ENCODE measurements around the gene KLHL1. TPM values are rescaled to one million over a fixed set of nuclear protein-coding genes. Genes with fewer than 3 reads are reported as not detected.

Gene KLHL1
- total RNA-seq, 1 experiment from 2014 or later: not detected

DNA sequence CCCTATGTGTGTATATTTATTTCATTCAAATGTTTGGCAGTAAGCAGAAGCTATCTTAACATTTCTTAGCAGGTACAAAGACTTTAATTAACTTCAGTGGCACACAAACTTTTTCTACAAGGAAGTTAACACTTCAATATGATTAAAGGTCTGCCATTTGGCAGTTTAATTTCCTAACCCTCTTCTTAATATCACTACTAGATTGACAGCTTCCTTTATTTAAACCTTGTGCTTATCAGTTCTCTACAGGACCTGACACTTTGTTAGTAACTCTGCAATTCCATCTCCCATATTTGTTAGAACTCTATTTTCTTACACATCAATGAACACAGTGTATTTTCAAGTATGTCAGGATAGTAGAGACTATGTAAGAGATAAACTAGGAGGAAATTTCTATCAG lies 153.0 kb downstream of the KLHL1 start:
- Histone ChIP-seq H3K4me1 (ENCODE audit: control insufficient read depth in 1 of 2, insufficient read depth in 2 of 2, low read length in 2 of 2) (no peaks in the 10 kb centered on the region), H3K27ac (ENCODE audit: low read depth, low read length) (no peak overlapping the region), H3K27me3 (ENCODE audit: insufficient read depth, low read length) (no peaks in the 10 kb centered on the region), H4K20me1 (ENCODE audit: insufficient read depth) (no peaks in the 10 kb centered on the region), H3K9me2 (ENCODE audit: insufficient read depth) (no peaks in the 10 kb centered on the region), H3K36me3 (ENCODE audit: control insufficient read depth in 1 of 2, insufficient read depth in 2 of 2, low read length in 2 of 2) (no peaks in the 10 kb centered on the region), H3K9me3 (ENCODE audit: control insufficient read depth in 1 of 2, insufficient read depth in 1 of 2, low read depth in 1 of 2, low read length in 2 of 2) (no peaks in the 10 kb centered on the region; a peak in 1 of 4 replicates), H3K4me2 (ENCODE audit: low read length) (no peak overlapping the region), H3K9ac (ENCODE audit: low read length) (no peak overlapping the region), H3K4me3 (replicated peaks in 1 of 2; ENCODE audit: low read depth in 1 of 2, low read length in 2 of 2) (no peak overlapping the region), H2AFZ (ENCODE audit: low read depth, low read length, poor library complexity, severe bottlenecking) (no peak overlapping the region), H3K79me2 (ENCODE audit: insufficient read depth, low read length) (no peaks in the 10 kb centered on the region)
- no peak for TF ChIP-seq JUND (IDR thresholded peaks at IDR 0.05)
- no peak for ATAC-seq
- no TSS peak for BruUV-seq (replicated peaks)
- DNase-seq (ENCODE audit: low read depth, low spot score): no peak
- intact Hi-C loops (cut with micrococcal nuclease): no loop called here
- CTCF ChIA-PET: no interaction called here
- POLR2A ChIA-PET: no interaction called here
- RAD21 ChIA-PET (ENCODE audit: low non-redundant PET in 1 of 2, low total read pairs in 2 of 2, uncharacterized antibody in 2 of 2, unreplicated experiment in 2 of 2): no interaction called here

GRCh38 chr13:69951412-69951811 lies 156.8 kb downstream of the KLHL1 start:
- DNase-seq (ENCODE audit: low read depth, low spot score): no peak
- no peak overlapping the region for H3K9ac ChIP-seq (ENCODE audit: low read length)
- POLR2A ChIA-PET: no interaction called here
- intact Hi-C loops (cut with micrococcal nuclease): no loop called here
- no peak overlapping the region for H3K4me2 ChIP-seq (ENCODE audit: low read length)
- H3K4me3 ChIP-seq (replicated peaks in 1 of 2; ENCODE audit: low read depth in 1 of 2, low read length in 2 of 2): no peak overlapping the region
- H2AFZ ChIP-seq (ENCODE audit: low read depth, low read length, poor library complexity, severe bottlenecking): no peak overlapping the region
- H3K36me3 ChIP-seq (ENCODE audit: control insufficient read depth in 1 of 2, insufficient read depth in 2 of 2, low read length in 2 of 2): no peaks in the 10 kb centered on the region
- H3K9me2 ChIP-seq (ENCODE audit: insufficient read depth): no peaks in the 10 kb centered on the region
- H3K27ac ChIP-seq (ENCODE audit: low read depth, low read length): no peak overlapping the region
- H3K79me2 ChIP-seq (ENCODE audit: insufficient read depth, low read length): no peaks in the 10 kb centered on the region
- no peaks in the 10 kb centered on the region; a peak in 1 of 4 replicates for H3K9me3 ChIP-seq (ENCODE audit: control insufficient read depth in 1 of 2, insufficient read depth in 1 of 2, low read depth in 1 of 2, low read length in 2 of 2)
- BruUV-seq (replicated peaks): no TSS peak
- no peaks in the 10 kb centered on the region for H3K4me1 ChIP-seq (ENCODE audit: control insufficient read depth in 1 of 2, insufficient read depth in 2 of 2, low read length in 2 of 2)
- no peaks in the 10 kb centered on the region for H4K20me1 ChIP-seq (ENCODE audit: insufficient read depth)
- no peaks in the 10 kb centered on the region for H3K27me3 ChIP-seq (ENCODE audit: insufficient read depth, low read length)
- no peak for ATAC-seq
- CTCF ChIA-PET: no interaction called here
- RAD21 ChIA-PET (ENCODE audit: low non-redundant PET in 1 of 2, low total read pairs in 2 of 2, uncharacterized antibody in 2 of 2, unreplicated experiment in 2 of 2): no interaction called here
- TF ChIP-seq, protein P1, sequence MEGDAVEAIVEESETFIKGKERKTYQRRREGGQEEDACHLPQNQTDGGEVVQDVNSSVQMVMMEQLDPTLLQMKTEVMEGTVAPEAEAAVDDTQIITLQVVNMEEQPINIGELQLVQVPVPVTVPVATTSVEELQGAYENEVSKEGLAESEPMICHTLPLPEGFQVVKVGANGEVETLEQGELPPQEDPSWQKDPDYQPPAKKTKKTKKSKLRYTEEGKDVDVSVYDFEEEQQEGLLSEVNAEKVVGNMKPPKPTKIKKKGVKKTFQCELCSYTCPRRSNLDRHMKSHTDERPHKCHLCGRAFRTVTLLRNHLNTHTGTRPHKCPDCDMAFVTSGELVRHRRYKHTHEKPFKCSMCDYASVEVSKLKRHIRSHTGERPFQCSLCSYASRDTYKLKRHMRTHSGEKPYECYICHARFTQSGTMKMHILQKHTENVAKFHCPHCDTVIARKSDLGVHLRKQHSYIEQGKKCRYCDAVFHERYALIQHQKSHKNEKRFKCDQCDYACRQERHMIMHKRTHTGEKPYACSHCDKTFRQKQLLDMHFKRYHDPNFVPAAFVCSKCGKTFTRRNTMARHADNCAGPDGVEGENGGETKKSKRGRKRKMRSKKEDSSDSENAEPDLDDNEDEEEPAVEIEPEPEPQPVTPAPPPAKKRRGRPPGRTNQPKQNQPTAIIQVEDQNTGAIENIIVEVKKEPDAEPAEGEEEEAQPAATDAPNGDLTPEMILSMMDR (IDR thresholded peaks at IDR 0.05 in 2 of 3, conservative IDR thresholded peaks at IDR 0.05 in 1 of 3; ENCODE audit: borderline replicate concordance in 1 of 3, insufficient read depth in 1 of 3, low read depth in 2 of 3, low read length in 2 of 3): no peak
- TF ChIP-seq POLR2A (IDR thresholded peaks at IDR 0.05; ENCODE audit: borderline replicate concordance, extremely low read depth, insufficient read depth, insufficient read length) (no peak), MAX (IDR thresholded peaks at IDR 0.05) (no peak), FOSL1 (IDR thresholded peaks at IDR 0.05; ENCODE audit: low read depth) (no peak), CBX3 (IDR thresholded peaks at IDR 0.05; ENCODE audit: low read depth) (no peak), EGR1 (IDR thresholded peaks at IDR 0.05; ENCODE audit: low read depth) (no peak), RAD21 (IDR thresholded peaks at IDR 0.05; ENCODE audit: low read depth) (no peak), REST (IDR thresholded peaks at IDR 0.05; ENCODE audit: low read depth) (no peak), ZNF274 (IDR thresholded peaks at IDR 0.05; ENCODE audit: low read depth, low read length) (no peak), SRF (IDR thresholded peaks at IDR 0.05; ENCODE audit: low read depth) (no peak), YY1 (IDR thresholded peaks at IDR 0.05; ENCODE audit: extremely low read depth, insufficient replicate concordance, low read depth, low read length) (no peak), TCF7L2 (IDR thresholded peaks at IDR 0.05; ENCODE audit: borderline replicate concordance, extremely low read depth, insufficient read depth, insufficient read length) (no peak), EZH2 (IDR thresholded peaks at IDR 0.05) (no peak), CEBPB (IDR thresholded peaks at IDR 0.05; ENCODE audit: low read depth) (no peak), SP1 (IDR thresholded peaks at IDR 0.05; ENCODE audit: low read depth) (no peak)
- TF ChIP-seq, protein P2, sequence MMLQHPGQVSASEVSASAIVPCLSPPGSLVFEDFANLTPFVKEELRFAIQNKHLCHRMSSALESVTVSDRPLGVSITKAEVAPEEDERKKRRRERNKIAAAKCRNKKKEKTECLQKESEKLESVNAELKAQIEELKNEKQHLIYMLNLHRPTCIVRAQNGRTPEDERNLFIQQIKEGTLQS (IDR thresholded peaks at IDR 0.05): no peak

All from HCT116 (cell line).